ENCODE results near the gene TSPAN18.
A peak's percentile ranks its signal among the peaks of the same experiment; 100 is the strongest.

The TSPAN18 gene

GRCh38 chr11:44899959-44900358, 173.2 kb downstream of the TSPAN18 start:
- Mint-ChIP-seq H3K9me3 (no peaks in the 10 kb centered on the region), H3K4me1 (no peaks in the 10 kb centered on the region), H3K27me3 (no peaks in the 10 kb centered on the region), H3K27ac (no peak overlapping the region), H3K36me3 (peaks cover 15% of the 10 kb centered on the region), H3K4me3 (no peak overlapping the region)
- CTCF ChIA-PET: interaction anchor here (1.1 to 1.3 kb wide), 3 partner anchors 9 to 242 kb away, joined by 3 to 4 read pairs (median 4); no protein-coding TSS in a partner anchor
- peak; percentile 37 for DNase-seq

- Mint-ChIP-seq H3K4me1 (no peaks in the 10 kb centered on the region), H3K9me3 (no peaks in the 10 kb centered on the region), H3K27ac (no peak overlapping the region), H3K36me3 (peaks cover 15% of the 10 kb centered on the region), H3K27me3 (no peaks in the 10 kb centered on the region), H3K4me3 (no peak overlapping the region)
- DNase-seq: no peak
- CTCF ChIA-PET: interaction anchor here (1.2 to 2.1 kb wide), 3 partner anchors 10 to 344 kb away, joined by 4 to 8 read pairs (median 5); no protein-coding TSS in a partner anchor
Observed at GRCh38 chr11:44901120-44901633, 174.4 kb downstream of the TSPAN18 start.

DNA sequence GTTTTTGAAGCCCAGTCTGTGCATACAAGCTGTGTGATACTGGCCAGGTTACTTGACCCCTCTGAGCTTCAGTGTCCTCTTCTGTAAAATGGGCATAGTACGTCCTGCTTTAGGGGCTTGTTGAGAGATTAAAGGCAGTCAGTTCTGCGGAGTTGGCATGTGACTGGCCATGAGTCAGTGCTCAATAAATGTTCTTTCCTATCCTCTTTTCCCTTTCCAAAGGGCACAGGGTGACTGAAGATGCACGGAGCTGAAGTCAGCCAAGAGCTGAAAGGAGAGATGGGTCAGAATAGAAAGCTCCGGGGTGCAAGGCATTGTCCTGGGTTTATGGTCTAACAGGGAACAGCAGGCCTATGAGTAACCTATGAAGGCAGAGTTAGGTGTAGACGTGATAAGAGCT, 175.0 kb downstream of the TSPAN18 start:
- DNase-seq: no peak
- CTCF ChIA-PET: interaction anchor here (0.9 to 2.1 kb wide), 3 partner anchors 9 to 345 kb away, joined by 3 to 8 read pairs (median 5); no protein-coding TSS in a partner anchor

DNA sequence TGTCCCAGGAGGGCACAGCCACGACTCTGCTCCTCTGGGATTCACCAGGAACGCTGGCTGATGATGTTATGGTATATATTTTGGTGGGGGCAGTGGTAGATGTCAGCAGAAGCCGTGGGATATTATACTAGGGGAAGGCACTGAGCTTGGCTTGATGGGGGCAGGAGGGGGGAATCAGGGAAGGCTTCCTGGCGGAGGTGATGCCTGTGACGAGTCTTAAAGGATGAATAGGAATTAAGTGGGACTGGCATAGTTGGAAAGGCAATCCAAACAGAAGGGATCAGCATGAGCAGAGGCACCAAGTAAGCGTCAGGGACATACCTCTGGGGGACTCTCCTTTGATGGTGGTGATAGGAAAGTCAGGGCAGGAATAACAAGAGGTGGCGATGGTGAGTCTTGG, 176.3 kb downstream of the TSPAN18 start:
- Mint-ChIP-seq H3K27ac (no peak overlapping the region), H3K27me3 (no peaks in the 10 kb centered on the region), H3K9me3 (no peaks in the 10 kb centered on the region), H3K4me1 (no peaks in the 10 kb centered on the region), H3K36me3 (peaks cover 10% of the 10 kb centered on the region), H3K4me3 (no peak overlapping the region)
- CTCF ChIA-PET: interaction anchor here (2.1 kb wide), 1 partner anchor 8 kb away, joined by 8 read pairs; no protein-coding TSS in a partner anchor
- DNase-seq: no peak

More for the DNA sequence above, 175.0 kb downstream of the TSPAN18 start:
- H3K27me3 Mint-ChIP-seq: no peaks in the 10 kb centered on the region
- H3K36me3 Mint-ChIP-seq: peaks cover 12% of the 10 kb centered on the region
- no peaks in the 10 kb centered on the region for H3K9me3 Mint-ChIP-seq
- no peaks in the 10 kb centered on the region for H3K4me1 Mint-ChIP-seq
- no peak overlapping the region for H3K4me3 Mint-ChIP-seq
- no peak overlapping the region for H3K27ac Mint-ChIP-seq

- DNase-seq: no peak
- Mint-ChIP-seq H3K4me3 (no peak overlapping the region), H3K27me3 (no peaks in the 10 kb centered on the region), H3K4me1 (no peaks in the 10 kb centered on the region), H3K27ac (no peak overlapping the region), H3K9me3 (no peaks in the 10 kb centered on the region), H3K36me3 (peaks cover 7% of the 10 kb centered on the region)
- CTCF ChIA-PET: no interaction called here
Observed at GRCh38 chr11:44903518-44903917, 176.8 kb downstream of the TSPAN18 start.

GRCh38 chr11:44904261-44905020, 177.7 kb downstream of the TSPAN18 start:
- H3K27ac Mint-ChIP-seq: no peak overlapping the region
- no peak overlapping the region for H3K4me3 Mint-ChIP-seq
- no peak for DNase-seq
- no peaks in the 10 kb centered on the region for H3K4me1 Mint-ChIP-seq
- no peaks in the 10 kb centered on the region for H3K27me3 Mint-ChIP-seq
- CTCF ChIA-PET: interaction anchor here (0.8 to 2.1 kb wide), 2 partner anchors 23 to 348 kb away, joined by 3 to 4 read pairs; no protein-coding TSS in a partner anchor
- no peaks in the 10 kb centered on the region for H3K36me3 Mint-ChIP-seq
- no peaks in the 10 kb centered on the region for H3K9me3 Mint-ChIP-seq

GRCh38 chr11:44905131-44905866, 178.5 kb downstream of the TSPAN18 start:
- H3K27me3 Mint-ChIP-seq: no peaks in the 10 kb centered on the region
- no peaks in the 10 kb centered on the region for H3K9me3 Mint-ChIP-seq
- H3K4me3 Mint-ChIP-seq: no peak overlapping the region
- H3K36me3 Mint-ChIP-seq: peaks cover 1% of the 10 kb centered on the region
- H3K27ac Mint-ChIP-seq: no peak overlapping the region
- CTCF ChIA-PET: interaction anchor here (1.4 to 2.1 kb wide), 2 partner anchors 22 to 31 kb away, joined by 4 read pairs; no protein-coding TSS in a partner anchor
- H3K4me1 Mint-ChIP-seq: no peaks in the 10 kb centered on the region
- DNase-seq: no peak

DNA sequence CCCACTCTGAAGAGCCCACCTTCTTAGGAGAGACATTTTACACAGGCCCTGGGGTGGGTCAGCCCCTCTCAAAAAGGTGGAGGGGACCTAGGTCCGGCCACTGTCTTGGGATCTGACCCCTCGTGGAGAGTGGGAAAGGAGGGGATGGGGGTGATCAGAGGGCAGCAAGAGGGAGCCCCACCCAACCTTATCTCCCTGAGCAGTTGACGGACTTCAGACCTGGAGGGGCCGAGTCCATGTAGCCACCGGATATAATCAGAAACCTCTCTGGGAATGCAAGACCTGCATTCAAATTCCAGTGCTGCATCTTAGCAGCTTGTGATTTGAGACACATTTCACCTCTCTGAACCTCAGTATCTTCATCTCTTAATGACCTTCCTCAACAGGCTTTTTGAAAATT, 179.9 kb downstream of the TSPAN18 start:
- Mint-ChIP-seq H3K4me3 (no peak overlapping the region), H3K4me1 (peaks cover 3% of the 10 kb centered on the region), H3K27ac (no peak overlapping the region), H3K36me3 (peaks cover 3% of the 10 kb centered on the region), H3K9me3 (no peaks in the 10 kb centered on the region), H3K27me3 (no peaks in the 10 kb centered on the region)
- DNase-seq: no peak
- CTCF ChIA-PET: interaction anchor here (1.0 to 2.1 kb wide), 3 partner anchors 21 to 290 kb away, joined by 3 to 4 read pairs (median 4); no protein-coding TSS in a partner anchor

GRCh38 chr11:44909557-44909956, 182.8 kb downstream of the TSPAN18 start:
- Mint-ChIP-seq H3K9me3 (no peaks in the 10 kb centered on the region), H3K27ac (no peak overlapping the region), H3K4me3 (no peak overlapping the region), H3K27me3 (no peaks in the 10 kb centered on the region), H3K36me3 (peaks cover 3% of the 10 kb centered on the region), H3K4me1 (peaks cover 3% of the 10 kb centered on the region)
- CTCF ChIA-PET: interaction anchor here (0.9 to 1.2 kb wide), 2 partner anchors 9 to 13 kb away, joined by 3 read pairs; no protein-coding TSS in a partner anchor
- DNase-seq: no peak

- Mint-ChIP-seq H3K27ac (no peak overlapping the region), H3K9me3 (no peaks in the 10 kb centered on the region)
Observed at GRCh38 chr11:44910591-44910990, 183.8 kb downstream of the TSPAN18 start.

GRCh38 chr11:44911029-44911814, 184.5 kb downstream of the TSPAN18 start:
- Mint-ChIP-seq H3K27me3 (no peaks in the 10 kb centered on the region), H3K36me3 (peaks cover 3% of the 10 kb centered on the region), H3K4me3 (no peak overlapping the region), H3K9me3 (no peaks in the 10 kb centered on the region), H3K4me1 (peaks cover 3% of the 10 kb centered on the region), H3K27ac (no peak overlapping the region)
- peak; percentile 89 for DNase-seq
- CTCF ChIA-PET: interaction anchor here (0.6 to 2.4 kb wide), 37 partner anchors 9 to 388 kb away, joined by 3 to 15 read pairs (median 4); no protein-coding TSS in a partner anchor

More at GRCh38 chr11:44910591-44910990, 183.8 kb downstream of the TSPAN18 start:
- CTCF ChIA-PET: interaction anchor here (0.7 to 2.4 kb wide), 22 partner anchors 8 to 387 kb away, joined by 3 to 13 read pairs (median 4); no protein-coding TSS in a partner anchor
- no peak for DNase-seq
- H3K27me3 Mint-ChIP-seq: no peaks in the 10 kb centered on the region
- H3K4me3 Mint-ChIP-seq: no peak overlapping the region
- H3K36me3 Mint-ChIP-seq: peaks cover 3% of the 10 kb centered on the region
- H3K4me1 Mint-ChIP-seq: peaks cover 3% of the 10 kb centered on the region

- Mint-ChIP-seq H3K9me3 (no peaks in the 10 kb centered on the region), H3K36me3 (peaks cover 3% of the 10 kb centered on the region), H3K27me3 (no peaks in the 10 kb centered on the region), H3K4me1 (peaks cover 3% of the 10 kb centered on the region), H3K4me3 (no peak overlapping the region), H3K27ac (no peak overlapping the region)
- DNase-seq: no peak
- CTCF ChIA-PET: interaction anchor here (0.9 to 2.4 kb wide), 10 partner anchors 16 to 356 kb away, joined by 3 to 13 read pairs (median 4); no protein-coding TSS in a partner anchor
Observed at GRCh38 chr11:44912270-44912987, 185.7 kb downstream of the TSPAN18 start.

DNA sequence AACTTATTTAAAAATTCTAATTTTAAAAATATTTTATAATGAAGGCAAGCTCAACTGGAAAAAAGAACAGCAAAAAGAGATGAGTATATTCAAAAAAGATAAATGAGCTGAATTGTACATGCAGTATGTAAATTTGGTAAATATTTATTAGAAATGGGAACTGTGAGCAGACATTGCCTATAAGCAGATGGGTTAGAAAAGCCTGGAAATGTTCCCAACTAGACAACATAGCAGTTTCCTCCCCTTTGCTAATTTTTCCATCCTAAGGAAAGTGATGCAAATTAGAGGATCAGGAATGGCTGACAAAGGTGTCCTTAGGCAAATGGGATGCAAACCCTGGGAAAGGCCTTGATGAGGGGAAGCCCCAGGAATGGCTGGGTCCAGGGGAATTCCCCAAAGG, 186.7 kb downstream of the TSPAN18 start:
- Mint-ChIP-seq H3K36me3 (peaks cover 4% of the 10 kb centered on the region), H3K4me3 (no peak overlapping the region), H3K9me3 (no peaks in the 10 kb centered on the region), H3K4me1 (peaks cover 3% of the 10 kb centered on the region), H3K27me3 (no peaks in the 10 kb centered on the region), H3K27ac (no peak overlapping the region)
- no peak for DNase-seq
- CTCF ChIA-PET: interaction anchor here (1.0 to 1.4 kb wide), 3 partner anchors 15 to 292 kb away, joined by 3 to 4 read pairs (median 3); no protein-coding TSS in a partner anchor
